Activated naive CD8-positive, alpha-beta T cell treated with anti-CD3 and anti-CD28 coated beads, Interleukin-2, amount 50 U/mL, for 16 hours (primary cell): ENCODE results near the gene MRPL34.

Experiments used
- DNase-seq: peaks from one replicate; pipeline ENCODE4 v3.0.0-alpha.2; 2020; ENCODE audit warnings: low read depth, low spot score

MRPL34 gene

GRCh38 chr19:17309198-17309964 is 3.7 kb downstream of the MRPL34 start, which contains the start of gene DDA1:
Gene DDA1 (plus strand): TSS chr19:17309563. CDS start chr19:17309655, 92 bp downstream.
- DNase-seq, result peak; percentile 99

- DNase-seq, result no peak
Observed at GRCh38 chr19:17309965-17310461, 4.3 kb downstream of the MRPL34 start.

GRCh38 chr19:17311455-17312188 is 6.0 kb downstream of the MRPL34 start:
- no peak for DNase-seq

GRCh38 chr19:17312189-17313113 is 6.8 kb downstream of the MRPL34 start:
- no peak for DNase-seq

- no peak for DNase-seq
Observed at GRCh38 chr19:17314007-17314593, 8.4 kb downstream of the MRPL34 start.

DNA sequence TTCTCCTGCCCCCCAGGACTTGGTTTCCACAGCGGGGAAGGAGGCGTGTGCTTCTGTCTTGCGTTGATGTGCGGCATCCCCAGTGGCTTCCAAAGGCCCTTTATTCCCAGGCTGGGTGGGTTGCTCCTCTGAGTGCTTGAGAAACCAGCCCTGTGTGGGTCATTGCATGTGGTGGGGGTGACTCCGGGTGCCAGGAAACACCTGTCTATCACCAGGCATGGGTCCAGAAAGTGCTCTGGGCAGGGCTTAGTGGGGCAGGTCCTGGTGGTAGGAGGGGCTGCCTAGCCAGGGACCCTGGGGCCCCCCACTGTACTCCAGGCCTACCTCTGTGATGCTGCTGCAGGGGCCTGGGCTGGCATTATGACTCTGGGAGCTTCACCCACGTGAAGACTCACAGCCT is 13.3 kb downstream of the MRPL34 start:
- no peak for DNase-seq

DNA sequence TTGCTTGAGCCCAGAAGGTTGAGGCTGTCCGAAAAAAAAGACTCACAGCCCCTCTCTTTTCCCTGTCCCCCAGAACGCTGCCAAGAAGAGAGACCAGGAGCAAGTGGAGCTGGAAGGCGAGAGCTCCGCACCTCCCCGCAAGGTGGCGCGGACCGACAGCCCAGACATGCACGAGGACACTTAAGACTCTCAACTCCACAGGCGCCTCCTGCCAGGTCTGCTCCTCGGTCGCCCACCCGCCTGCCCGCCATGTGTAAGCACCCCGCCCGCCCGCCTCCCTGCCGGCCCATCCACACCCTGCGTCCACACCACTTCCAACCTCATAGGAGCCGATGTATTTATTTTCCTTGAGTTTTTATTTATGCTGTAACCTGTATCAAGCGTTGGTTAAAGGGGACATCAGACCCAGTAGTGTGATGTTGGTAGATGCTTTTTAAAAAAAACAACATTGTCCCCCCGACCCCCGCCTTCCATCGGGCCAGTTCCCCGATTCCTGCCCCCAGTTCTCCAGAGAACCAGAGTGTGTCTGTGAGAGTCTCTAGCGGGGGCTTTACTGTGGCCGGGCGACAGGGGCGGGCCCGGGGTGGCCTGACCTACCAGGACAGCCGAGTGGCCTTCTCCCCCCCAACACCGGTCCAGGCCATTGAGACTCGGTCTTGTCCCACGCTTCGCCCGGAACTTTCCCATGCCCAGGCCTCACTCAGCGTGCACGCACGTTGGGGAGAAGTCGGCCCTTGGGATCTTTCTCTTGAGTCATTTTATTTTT is 14.0 kb downstream of the MRPL34 start:
- no peak for DNase-seq

DNA sequence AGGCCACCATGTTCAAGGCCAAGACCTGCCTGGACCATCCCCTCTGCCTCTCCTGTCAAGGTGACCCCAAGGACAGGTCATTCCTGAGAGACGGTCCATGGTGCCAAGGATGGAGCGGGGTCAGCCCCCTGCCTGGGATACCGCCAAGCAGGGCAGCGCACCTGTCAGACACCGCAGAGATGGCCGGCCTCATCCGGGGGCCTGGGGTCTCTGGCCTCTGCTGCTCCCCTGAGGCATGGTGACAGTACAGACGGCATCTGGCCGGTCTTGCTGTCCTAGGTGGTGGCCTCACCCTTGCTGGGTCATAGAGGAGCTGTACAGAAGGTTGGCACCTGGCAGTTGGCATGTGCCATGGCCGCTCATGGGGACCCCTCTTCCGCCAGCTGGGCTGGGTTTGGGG is 14.8 kb downstream of the MRPL34 start:
- DNase-seq, result no peak

GRCh38 chr19:17321655-17322489 is 16.2 kb downstream of the MRPL34 start:
- no peak for DNase-seq

DNA sequence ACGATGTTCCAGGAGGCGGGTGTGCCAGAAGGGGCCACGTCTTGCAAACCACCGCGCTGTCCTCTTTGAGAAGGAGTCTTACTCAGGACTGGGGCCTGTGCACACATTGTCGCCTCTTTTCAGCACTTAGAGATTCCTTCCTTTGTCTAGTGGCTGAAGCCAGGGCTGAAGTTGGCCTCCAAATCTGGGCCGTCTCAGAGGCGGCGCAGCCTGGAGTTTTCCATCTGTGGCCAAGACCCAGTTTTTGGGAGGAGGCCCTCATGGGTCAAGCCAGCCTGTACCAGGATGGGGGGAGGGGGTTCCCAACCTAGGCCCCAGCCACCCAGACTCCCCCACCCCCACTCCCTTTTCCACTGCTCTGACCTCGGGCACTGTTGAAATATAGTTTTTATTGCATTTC is 17.2 kb downstream of the MRPL34 start:
- no peak for DNase-seq

GRCh38 chr19:17323300-17323963 is 17.8 kb downstream of the MRPL34 start:
- no peak for DNase-seq

GRCh38 chr19:17323964-17324332 is 18.3 kb downstream of the MRPL34 start:
- DNase-seq, result no peak

- no peak for DNase-seq
Observed at GRCh38 chr19:17324357-17325114, 18.9 kb downstream of the MRPL34 start.

GRCh38 chr19:17325133-17325532 is 19.5 kb downstream of the MRPL34 start:
- no peak for DNase-seq

DNA sequence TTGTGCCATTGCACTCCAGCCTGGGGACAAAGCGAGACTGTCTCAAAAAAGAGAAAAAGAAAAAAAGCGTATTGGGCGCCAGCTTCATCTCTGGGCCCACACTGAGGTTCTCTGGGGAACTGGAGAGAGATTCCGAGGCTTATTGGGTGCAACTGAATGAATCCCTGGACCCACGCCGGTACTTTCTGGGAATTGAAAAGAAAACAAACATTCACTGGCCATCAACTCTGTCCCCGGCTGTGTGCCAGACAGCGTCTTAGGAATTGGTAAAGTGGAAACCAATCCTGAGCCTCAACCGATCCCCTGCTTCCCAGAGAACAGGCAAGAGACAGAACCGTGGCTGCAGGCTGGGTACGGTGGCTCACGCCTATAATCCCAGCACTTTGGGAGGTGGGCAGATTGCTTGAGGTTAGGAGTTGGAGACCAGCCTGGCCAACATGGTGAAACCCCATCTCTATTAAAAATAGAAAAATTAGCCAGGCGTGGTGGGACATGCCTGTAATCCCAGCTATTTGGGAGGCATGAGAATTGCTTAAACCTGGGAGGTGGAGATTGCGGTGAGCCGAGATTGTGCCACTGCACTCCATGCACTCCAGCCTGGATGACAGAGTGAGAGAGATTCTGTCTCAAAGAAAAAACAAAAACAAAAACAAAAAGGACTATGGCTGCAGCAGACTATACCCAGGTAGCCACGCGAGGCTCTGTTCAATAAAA is 20.4 kb downstream of the MRPL34 start:
- no peak for DNase-seq

GRCh38 chr19:17326595-17326966 is 20.9 kb downstream of the MRPL34 start:
- no peak for DNase-seq

GRCh38 chr19:17327068-17327653 is 21.5 kb downstream of the MRPL34 start:
- DNase-seq, result no peak
